ENCODE measurements around the gene CDK16.

Gene CDK16

DNA sequence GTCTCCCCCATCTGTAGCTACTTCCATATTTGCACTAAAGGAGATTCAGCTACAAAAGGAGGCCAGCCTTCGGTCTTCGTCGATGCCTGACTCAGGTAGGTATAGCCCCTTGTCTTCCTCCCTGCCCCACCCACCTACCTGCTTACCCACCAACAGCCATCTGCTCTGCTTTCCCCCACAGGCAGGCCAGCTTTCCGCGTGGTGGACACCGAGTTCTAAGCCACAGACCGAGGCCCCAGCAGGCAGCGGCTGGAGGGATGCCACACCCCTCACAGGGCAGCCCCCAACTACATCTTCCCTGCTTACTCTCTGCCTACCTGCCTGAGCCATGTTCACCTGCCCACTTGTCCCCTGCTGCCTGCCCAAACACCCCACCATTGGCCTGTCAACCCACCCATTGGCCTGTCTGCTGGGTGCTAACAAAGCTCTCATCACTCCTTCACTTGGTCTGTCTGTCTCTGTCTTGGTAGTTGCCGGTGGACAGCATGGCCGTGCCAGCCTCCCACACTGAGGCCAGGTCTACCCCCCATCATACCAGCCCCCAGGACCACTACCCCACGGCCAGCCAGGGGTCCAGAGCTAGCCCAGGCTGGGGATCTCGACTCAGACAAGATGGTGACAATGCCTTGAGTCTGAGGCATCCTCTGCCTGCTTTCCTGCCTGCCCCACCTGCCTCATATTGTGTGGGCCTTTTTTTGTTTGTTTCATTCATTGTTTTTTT, 10.2 kb downstream of the CDK16 start:
- no peak for DNase-seq

DNA sequence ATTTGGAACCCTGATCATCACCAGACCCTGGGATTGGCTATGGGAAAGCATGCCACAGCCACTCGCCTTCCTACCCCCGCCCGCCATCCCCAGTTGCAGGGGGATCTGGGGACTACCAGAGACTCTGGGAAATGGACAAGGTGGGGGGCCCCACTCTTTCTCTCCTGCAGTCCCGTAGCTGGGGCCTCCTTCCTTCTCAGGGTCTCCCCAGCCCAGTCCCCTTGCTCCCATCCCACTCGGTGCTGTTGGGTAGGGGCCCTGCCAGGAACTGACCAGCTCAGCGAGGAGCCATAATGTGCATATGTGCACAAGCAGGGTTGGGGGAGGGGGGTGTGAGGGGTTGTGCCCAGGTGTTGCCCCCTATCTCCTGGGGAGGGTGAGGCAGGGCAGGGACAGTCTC, 10.9 kb downstream of the CDK16 start:
- DNase-seq, result no peak

DNA sequence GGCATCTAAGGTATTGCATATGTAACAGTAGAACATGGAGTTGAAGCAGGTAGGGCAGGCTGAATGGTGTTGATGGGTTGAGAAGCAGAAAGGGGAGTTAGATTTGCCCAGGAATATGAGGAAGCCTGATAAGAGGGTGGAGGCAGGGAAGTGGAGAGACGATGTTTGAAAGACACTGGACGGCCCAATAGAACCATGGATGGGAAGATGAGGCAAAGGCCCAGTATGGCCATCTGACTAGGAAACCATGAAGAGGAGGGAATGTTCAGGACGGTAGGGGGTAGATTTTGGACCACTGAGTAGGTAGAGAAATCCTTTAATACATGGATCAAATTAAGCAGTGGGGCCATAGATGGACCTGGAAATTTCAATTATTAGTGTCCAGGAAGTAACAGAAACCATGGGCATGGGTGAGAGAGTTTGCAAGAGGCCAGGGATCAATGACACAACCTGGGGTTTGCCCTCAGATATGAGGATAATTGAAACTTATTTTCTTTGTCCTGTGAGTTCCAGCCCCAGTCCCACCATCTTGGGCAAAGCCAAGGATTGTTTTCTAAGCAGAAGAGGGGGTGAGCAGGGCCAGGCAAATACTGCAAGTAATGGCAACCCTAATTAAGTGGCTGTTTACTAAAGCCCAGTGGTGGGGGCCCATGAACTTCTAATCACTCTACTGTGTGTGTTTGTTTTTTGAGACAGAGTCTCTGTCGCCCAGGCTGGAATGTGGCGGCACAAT, 11.8 kb downstream of the CDK16 start:
- no peak for DNase-seq

DNA sequence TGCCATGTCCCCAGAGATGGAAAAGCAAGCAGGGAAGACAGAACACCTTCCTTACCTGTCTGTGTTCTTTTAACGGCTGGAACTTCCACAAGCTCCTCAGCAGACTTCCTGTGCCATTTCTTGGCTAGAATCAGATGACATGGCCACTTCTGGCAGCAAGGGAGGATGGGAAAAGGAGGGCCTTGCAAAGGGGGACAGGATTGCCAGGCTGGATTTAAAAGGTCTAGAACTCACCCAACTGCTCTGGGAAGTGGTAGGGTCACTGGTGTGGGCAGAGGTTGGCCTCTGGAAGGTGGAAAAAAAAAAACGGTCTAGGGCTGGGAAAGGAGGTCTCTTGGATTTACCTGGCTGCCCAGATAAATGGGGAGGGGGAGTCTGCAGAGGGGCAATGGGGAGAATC, 12.7 kb downstream of the CDK16 start:
- no peak for DNase-seq

DNA sequence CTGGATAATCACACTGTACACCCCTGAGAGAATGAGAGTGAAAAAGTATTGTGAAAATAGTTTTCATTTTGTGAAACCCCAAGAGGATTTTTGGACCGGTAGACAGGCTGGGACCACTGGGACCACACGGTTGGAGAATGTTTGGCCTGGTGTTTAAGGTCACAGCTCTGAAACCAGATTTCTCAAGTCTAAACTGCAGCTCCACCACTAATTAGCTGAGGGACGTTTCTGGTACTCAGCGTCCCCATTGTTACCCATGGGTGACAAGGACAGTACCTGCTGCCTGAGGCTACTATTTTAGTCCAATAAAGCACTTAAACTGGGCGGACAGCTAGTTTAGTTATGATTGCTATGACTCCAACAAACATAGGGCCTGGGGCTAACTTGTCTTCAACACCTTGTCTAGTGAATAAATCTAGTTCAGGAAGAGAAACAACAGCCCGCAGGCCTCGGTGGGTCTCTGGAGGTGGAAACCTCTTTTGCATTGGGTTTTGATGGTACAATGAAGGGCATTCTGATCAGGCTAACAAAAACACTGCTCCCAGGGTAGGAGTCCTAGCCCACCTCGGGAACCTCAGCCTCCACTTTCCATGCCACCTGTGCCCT, 13.8 kb downstream of the CDK16 start:
- no peak for DNase-seq

DNA sequence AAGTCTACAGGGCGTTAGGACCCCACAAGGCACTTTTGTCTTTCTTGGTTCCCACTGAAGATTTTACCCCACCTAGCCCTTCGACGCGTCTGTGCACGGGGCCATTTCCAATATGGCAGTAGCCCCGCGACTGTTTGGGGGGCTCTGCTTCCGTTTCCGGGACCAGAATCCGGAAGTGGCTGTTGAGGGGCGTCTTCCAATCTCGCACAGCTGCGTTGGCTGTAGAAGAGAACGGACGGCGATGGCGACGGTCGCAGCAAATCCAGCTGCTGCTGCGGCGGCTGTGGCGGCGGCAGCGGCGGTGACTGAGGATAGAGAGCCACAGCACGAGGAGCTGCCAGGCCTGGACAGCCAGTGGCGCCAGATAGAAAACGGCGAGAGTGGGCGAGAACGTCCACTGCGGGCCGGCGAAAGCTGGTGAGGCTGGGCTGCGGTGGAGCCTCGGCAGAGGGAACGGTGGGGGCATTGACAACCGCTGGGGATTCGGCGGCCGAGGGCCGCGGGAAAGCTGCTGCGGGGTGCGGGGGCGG, 14.4 kb downstream of the CDK16 start, which contains the start of gene USP11:
Gene USP11, plus strand, starts transcription at position 207 of the 530 bp plus-strand sequence. Its CDS starts 35 bp downstream, at position 242.
- DNase-seq, result peak; percentile 38

DNA sequence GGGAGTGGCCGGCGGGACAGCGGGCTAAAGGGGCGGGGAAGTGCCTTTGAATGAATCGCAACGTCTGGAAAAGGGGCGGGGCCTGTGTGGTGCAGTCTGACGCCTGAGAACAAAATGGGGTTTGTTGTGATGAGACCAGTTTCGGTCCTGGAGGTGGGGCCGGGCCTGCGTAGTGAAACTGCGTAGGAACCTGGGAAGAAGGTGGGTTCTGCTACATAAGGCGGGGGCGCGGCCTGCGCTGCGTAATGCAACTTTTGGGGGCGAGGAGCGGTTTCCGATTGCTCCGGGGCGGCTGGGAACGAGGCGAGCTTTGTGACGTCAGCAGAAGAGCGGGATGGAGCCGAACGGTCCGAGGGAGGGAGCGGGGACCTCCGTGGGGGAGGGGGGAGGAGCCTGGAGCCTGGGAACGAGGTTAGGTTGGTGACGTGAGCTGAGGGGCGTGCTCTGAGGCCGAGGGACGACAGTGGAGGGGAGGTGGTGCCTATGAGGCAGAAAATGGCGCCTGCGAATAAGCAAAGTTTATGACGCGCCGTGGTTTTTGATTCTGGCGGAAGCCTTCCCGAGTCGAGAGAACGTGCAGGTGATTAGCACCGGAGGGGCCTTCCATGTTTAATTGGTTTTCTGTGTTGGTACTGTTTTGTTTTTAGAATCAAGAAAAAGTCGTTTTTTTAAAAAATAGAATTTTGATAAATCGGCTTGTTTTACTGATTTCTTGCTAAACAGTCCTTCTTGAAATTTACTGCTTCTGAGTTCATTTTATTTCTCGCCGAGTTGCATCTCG, 15.0 kb downstream of the CDK16 start:
- peak; percentile 98 for DNase-seq

DNA sequence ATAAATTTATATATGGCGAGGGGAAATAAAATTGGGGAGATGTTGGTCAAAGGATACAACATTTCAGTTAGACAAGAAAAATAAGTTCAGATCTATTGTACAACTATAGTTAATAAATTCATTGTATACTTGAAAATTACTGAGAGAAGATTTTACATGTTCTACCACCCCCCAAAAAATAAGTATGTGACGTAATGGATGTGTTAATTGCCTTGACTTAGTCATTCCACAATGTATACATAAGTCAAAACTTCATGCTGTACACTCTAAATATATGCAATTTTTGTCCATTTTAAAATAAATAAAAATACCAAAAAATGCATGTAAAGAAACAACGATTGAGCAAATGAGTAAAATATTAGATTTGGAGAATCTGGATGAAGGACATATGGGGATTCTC, 16.1 kb downstream of the CDK16 start:
- DNase-seq, result no peak

DNA sequence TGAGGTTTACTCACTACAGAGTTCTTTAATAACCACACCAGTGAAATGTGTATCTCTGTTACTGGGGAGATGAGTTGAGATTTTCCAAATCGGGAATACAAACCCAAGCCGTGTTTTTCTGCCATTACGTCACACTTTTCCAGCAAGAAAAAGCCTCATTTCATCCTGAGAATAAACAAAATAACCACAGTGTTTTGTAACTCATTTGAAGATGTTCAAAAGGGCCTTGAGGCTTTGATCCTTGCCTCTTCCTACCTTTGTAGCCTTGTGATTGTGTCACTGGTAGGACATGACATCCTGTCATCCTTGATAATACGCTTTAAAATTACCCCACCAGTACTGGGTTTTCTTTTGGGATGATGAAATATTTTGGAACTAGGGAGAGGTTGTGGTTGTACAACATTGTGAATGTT, 17.2 kb downstream of the CDK16 start:
- DNase-seq, result no peak

DNA sequence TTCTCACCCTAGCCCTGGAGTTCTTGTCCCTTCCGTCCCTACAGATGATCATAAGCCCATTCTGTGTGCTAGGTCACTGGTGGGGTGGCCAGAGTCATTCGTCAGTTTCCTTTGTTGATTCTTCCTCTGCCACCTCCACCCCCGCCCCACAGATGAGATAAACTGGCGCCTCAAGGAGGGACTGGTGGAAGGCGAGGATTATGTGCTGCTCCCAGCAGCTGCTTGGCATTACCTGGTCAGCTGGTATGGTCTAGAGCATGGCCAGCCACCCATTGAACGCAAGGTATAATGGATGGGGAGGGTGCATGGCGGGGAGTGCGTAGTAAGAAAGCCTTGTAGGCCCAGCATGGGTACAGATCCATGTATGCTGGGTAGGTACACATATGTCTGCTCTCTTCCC, 20.7 kb downstream of the CDK16 start:
- DNase-seq, result no peak

DNA sequence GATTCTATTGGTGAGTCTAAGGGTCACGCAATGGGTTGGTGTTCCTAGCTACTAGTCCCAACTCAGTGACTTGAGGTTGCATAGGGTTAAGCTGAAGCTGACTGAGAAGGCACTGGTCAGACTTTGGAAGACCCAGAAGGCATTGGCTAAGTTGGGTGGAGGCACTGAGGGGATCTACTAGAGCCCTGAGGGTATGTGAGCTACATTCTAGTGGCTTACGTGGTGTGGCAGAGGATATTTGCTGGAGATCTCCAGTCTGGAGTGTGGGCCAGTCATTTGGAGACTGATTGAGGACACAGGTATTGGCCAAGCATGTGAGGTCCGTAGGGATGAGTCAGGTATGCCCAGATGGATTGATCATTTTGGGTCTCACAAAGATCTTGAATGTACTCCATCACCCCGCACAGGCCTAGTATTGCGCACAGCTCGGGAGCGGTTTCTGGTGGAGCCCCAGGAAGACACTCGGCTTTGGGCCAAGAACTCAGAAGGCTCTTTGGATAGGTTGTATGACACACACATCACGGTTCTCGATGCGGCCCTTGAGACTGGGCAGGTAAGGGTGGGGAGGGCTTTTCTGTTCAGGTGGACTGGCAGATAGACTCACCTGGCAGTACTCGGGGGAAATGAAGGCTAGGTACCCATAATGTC, 21.5 kb downstream of the CDK16 start:
- DNase-seq, result no peak

DNA sequence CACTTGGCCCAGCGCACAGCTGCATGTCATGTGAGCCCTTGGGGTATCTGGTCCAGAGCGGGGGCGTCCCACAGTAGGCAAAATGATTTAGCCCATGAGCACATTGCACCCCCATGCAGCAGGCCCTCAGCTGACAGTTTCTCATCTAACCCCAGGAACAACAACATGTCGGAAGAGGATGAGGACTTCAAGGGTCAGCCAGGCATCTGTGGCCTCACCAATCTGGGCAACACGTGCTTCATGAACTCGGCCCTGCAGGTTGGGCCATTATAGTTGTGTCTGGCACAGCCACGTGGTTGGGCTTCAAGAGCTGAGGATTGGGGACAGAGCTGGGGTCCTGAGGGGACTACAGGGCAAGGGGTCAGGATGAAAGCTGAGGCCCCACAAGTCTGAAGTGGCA, 22.1 kb downstream of the CDK16 start:
- DNase-seq, result no peak

DNA sequence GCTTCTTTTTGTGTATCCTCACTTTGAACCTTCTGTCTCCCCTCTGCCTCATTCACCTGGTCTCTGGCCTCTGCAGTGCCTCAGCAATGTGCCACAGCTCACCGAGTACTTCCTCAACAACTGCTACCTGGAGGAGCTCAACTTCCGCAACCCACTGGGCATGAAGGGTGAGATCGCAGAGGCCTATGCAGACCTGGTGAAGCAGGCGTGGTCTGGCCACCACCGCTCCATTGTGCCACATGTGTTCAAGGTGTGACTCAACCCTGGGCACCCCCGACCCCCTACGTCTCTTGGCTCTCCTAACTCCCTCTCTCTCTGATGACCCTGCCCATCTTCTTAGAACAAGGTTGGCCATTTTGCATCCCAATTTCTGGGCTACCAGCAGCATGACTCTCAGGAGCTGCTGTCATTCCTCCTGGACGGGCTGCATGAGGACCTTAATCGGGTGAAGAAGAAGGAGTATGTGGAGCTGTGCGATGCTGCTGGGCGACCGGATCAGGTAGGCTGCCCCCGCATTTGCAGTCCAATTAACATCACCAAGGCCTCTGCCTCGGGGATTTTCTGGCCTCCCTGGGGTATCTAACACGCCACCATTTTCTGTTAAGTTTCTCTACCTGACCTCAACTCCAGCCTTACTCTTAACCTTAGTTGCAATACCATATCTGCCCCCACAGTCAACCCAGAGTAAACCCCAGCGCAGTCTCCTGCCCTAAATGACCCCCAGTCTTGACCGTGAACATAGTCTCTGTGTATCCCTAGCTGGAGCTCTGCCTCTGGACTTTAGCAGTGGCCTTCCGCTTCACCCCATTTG, 22.9 kb downstream of the CDK16 start:
- no peak for DNase-seq

DNA sequence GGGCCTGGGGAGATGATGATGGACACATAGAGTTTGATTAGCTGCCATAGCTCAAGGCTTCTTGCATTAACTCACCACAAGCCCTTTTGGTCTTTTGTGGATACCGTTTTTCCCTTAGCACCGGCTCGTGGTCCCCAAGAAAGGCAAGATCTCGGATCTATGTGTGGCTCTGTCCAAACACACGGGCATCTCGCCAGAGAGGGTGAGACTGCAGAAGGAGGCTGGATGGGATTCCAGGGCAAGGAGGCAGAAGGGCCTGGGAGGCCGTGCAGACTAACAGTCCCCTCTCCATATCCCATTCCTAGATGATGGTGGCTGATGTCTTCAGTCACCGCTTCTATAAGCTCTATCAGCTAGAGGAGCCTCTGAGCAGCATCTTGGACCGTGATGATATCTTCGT, 23.8 kb downstream of the CDK16 start:
- DNase-seq, result no peak

DNA sequence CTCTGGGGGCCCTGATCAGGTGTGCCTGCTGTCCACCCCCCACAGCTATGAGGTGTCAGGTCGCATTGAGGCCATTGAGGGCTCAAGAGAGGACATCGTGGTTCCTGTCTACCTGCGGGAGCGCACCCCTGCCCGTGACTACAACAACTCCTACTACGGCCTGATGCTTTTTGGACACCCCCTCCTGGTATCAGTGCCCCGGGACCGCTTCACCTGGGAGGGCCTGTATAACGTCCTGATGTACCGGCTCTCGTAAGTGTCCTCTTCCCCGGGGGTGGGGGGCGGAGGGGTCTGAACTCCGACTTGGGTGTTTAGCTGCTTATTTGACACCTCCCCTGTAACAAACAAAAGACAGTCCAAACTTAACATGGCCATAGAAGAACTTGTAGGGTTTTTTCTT, 24.9 kb downstream of the CDK16 start:
- no peak for DNase-seq

DNA sequence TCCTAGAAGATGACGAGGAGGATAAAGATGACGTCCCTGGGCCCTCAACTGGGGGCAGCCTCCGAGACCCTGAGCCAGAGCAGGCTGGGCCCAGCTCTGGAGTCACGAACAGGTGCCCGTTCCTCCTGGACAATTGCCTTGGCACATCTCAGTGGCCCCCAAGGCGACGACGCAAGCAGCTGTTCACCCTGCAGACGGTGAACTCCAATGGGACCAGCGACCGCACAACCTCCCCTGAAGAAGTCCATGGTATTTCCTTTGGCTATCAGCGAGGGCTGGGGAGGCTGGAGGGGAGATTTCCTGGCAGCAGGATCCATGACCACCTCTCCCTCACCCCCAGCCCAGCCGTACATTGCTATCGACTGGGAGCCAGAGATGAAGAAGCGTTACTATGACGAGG, 26.2 kb downstream of the CDK16 start:
- DNase-seq, result no peak

DNA sequence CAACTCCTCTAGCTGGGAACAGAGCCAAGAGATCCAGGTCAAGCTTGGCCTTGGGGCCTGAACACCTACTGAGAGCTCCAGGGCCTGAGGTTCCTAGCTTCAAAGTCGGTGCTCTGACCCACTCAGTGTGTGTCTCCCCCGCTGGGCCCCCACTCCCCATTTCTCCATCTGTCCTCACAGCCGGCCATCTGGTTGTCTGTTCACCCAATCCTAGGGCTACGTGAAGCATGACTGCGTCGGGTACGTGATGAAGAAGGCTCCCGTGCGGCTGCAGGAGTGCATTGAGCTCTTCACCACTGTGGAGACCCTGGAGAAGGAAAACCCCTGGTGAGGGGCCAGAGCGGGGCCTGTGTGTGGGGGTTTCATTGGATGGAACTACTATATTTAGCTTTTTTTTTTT, 26.7 kb downstream of the CDK16 start:
- DNase-seq, result no peak

DNA sequence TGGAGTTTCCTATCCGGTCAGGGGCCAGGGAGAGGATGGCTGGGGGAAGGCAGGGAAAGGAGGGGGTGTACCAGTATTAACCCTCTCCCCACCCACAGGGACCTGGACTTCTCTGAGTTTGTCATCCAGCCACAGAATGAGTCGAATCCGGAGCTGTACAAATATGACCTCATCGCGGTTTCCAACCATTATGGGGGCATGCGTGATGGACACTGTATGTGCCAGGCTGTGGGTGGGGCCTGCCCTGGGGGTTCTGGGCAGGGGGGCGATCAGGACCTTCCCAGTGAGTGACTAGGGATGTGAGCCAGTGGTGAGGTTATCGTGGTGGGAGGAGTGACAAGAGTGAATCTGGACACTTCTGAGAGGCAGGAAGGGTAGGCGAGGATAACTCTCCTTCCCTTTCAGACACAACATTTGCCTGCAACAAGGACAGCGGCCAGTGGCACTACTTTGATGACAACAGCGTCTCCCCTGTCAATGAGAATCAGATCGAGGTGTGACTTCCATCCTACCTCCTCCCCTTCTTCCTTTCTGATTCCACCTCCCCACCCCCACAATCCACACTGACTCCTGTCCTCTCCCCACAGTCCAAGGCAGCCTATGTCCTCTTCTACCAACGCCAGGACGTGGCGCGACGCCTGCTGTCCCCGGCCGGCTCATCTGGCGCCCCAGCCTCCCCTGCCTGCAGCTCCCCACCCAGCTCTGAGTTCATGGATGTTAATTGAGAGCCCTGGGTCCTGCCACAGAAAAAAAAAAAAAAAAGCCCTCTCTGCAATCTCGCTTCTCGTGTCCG, 28.9 kb downstream of the CDK16 start:
- DNase-seq, result no peak

DNA sequence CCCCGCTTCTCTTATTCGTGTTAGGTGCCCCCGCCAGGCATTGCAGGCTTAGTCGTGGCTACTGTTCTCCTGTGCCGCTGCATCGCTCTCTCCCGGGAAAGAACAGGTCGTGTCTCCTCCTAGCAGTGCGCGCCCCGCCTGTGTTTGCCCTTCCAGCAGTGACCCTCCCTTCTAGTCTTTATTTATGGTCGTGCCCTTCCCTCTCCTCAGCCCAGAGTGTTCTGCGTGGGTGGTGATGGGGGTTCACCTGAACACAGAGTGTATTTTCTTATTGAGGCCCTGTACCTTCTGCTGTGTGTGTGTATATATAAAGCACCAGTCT, 29.5 kb downstream of the CDK16 start:
- no peak for DNase-seq

DNA sequence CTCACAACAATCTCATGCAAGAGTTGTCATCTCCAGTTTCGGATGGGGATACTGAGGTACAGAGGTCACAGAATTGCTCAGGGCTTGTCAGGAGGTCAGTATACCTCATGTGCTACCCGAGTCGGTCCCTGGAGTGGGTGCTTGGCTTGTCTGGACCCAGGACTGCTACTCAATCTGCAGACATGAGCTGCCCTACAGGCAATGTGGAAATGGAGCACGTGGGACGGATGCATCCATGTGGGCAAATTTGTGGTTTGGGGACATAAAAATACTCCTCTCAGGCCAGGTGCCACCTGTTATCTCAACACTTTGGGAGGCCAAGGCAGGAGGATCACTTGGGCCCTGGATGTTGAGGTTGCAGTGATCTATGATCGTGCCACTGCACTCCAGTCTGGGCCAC, 30.1 kb downstream of the CDK16 start:
- no peak for DNase-seq

DNA sequence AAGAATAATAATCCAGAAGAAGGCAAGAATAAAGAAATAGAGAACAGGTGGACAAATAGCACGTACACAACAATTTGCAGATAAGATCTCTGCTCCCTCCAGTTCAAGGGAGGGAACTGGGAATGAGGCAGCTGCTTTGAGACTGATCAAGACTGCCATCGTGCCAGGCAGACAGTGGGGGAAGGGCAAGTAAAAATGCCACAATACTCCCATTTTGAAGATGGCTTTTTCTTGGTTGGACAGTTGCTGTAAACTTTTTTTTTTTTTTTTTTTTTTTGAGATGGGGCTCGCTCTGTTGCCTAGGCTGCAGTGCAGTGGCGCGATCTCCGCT, 31.5 kb downstream of the CDK16 start:
- DNase-seq, result no peak

Measured in CD4-positive, alpha-beta T cell treated with Interleukin-6 for 4 hours (primary cell).